ENCODE results near the gene TRIM33.

TRIM33 gene

DNA sequence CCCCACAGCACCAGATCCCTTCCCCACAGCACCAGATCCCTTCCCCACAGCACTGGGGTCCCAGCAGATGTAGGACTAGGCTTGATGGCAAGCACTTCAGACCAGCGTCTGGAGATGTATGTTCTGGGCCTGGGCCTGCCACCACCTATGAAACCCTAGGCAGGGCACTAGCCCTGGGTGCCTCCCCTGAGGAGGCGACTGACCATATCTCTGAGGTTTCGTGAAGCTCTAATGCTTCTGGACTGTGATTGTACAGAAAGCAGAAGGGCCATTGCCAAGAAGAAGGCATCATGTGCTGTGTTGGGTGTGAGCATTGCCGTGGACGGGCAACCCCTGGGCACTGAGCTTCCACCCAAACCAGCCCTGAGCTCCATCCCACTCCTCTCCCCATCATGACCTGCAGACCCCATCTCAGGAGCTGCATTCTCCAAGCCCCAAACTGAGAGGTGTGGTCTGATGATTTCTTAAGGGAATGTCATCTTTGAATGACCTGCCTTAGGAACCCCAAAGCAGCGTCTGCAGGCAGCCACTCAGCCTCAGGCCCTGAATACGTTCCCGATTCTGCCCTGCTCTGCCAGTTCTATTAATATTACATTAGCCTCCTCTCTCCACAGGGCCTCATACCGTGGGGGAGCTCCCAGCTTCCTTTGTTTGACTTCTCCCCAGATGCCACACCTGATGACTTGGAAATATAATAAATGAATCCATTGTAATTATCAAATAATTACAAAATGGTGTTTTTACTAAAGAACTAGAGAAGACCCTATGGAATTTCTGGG is 163.4 kb downstream of the TRIM33 start:
- Histone ChIP-seq H3K36me3 (no peaks in the 10 kb centered on the region), H3K27me3 (no peaks in the 10 kb centered on the region), H3K4me1 (peaks cover 22% of the 10 kb centered on the region), H4K20me1 (no peaks in the 10 kb centered on the region), H3K4me2 (no peak overlapping the region), H3K4me3 (no peak overlapping the region), H3K9me3 (no peaks in the 10 kb centered on the region), H3K9ac (no peak overlapping the region), H3K27ac (no peak overlapping the region)
- no peak for TF ChIP-seq Cebpa-rat (IDR thresholded peaks at IDR 0.05)

DNA sequence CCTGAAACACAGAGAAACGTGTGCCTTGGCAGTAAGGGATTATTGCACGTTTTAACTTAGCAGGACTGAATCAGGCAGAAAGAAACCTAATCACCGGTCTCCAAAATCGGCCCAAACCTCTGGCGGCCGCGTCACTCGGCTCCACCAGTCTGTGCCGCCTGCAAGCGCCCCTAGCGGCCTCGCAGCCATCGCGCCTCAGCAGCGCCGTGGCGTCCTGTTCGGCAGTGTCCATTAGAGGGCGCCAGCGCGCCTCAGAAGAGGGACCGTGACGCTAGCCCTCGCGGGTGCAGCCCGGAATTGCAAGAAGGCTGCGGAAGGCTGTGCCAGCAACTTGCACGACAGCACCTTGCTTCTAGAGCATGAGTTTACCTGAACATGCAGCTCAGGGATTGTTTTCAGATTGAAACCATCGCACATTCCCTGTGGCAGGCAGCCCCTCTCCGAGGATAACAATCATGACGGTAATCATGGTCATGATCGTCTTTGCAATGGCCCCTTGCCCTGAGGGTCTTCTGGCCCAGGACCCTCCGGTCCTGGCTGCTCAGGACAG is 164.4 kb downstream of the TRIM33 start:
- Histone ChIP-seq H4K20me1 (no peaks in the 10 kb centered on the region), H3K4me2 (peak overlapping the region; percentile 82), H3K4me1 (peaks cover 29% of the 10 kb centered on the region), H3K4me3 (peak overlapping the region; percentile 63), H3K9ac (peak overlapping the region; percentile 68), H3K27ac (no peak overlapping the region), H3K36me3 (no peaks in the 10 kb centered on the region), H3K9me3 (no peaks in the 10 kb centered on the region), H3K27me3 (no peaks in the 10 kb centered on the region)
- TF ChIP-seq Cebpa-rat (IDR thresholded peaks at IDR 0.05) = no peak

DNA sequence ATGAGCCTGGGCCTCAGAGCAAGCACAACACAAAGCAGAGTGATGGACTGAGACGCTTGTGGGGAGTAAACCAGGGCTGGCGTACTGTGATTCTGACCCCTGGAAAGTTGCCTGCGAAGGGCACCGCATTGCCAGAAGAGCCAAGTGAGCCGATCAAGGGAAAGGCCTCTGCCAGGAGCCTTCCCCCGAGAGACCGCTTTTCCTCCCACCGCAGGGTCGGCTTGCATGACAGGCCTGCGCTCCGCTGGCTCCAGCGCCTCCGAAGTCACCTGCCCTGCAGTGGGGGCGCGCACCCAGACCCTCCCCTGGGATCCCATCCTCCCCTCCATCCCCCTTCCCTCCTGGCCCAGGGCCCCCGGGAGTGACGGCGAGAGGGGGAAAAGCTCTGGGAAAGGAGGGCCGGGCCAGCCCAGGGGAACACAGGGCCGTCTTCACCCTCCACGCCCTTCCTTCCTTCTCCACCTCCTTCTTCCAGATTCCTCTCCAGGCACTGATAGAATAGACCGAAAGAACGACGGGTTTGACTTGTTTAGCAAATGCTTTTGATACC is 165.0 kb downstream of the TRIM33 start:
- Histone ChIP-seq H3K27me3 (no peaks in the 10 kb centered on the region), H3K27ac (0 out of 2 replicates have a peak overlapping the region, but pooled peaks have one; percentile 29), H3K9me3 (no peaks in the 10 kb centered on the region), H3K4me2 (peak overlapping the region; percentile 82), H3K4me1 (peaks cover 34% of the 10 kb centered on the region), H3K36me3 (no peaks in the 10 kb centered on the region), H3K4me3 (peak overlapping the region; percentile 63), H3K9ac (peak overlapping the region; percentile 68), H4K20me1 (no peaks in the 10 kb centered on the region)
- no peak for TF ChIP-seq Cebpa-rat (IDR thresholded peaks at IDR 0.05)

DNA sequence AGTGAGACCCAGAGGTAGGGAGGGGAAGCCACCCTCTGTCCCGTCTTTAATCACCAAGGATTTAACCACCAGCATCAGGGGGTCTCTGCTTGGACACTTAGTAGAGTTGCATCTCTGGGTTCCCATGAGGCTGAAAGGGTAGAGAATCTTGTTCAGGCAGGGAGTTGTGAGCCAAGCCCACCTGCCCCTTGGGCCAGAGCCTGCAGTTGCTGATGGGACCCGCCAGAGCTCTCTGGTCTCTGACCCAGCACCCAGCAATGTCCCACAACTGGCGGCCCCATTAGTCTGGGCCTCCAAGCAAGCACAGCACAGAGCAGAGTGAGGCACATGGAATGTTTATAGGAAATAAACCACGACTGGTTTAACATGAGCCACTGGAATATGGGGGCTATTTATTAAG is 166.3 kb downstream of the TRIM33 start:
- Histone ChIP-seq H3K4me1 (peaks cover 40% of the 10 kb centered on the region), H3K27ac (no peak overlapping the region)
- TF ChIP-seq Cebpa-rat (IDR thresholded peaks at IDR 0.05) = no peak

More for the DNA sequence above, 166.3 kb downstream of the TRIM33 start:
- Histone ChIP-seq H3K9me3 (no peaks in the 10 kb centered on the region), H3K4me2 (no peak overlapping the region), H3K36me3 (no peaks in the 10 kb centered on the region), H3K4me3 (no peak overlapping the region), H4K20me1 (no peaks in the 10 kb centered on the region), H3K27me3 (no peaks in the 10 kb centered on the region), H3K9ac (no peak overlapping the region)

Data from BLaER1 (cell line).